ENCODE results near the gene IGF1R.

GRCh38 chr15:98765610-98766009 lies 117.3 kb downstream of the IGF1R start:
- no peak for TF ChIP-seq CTCF (IDR thresholded peaks at IDR 0.05)
- no peak for TF ChIP-seq EZH2 (IDR thresholded peaks at IDR 0.05)

Measured in neural progenitor cell (in vitro differentiated cells).